Stimulated activated CD4-positive, alpha-beta T cell treated with anti-CD3 and anti-CD28 coated beads, Interleukin-4, amount 100 ng/mL, for 24 hours (primary cell): ENCODE results near the gene POLH.
"Not testable (repeated sequence)": the region's sequence is repeated elsewhere in the genome, so short reads cannot be mapped to it uniquely, and the experiment has no call there.

Experiments used
- DNase-seq: peaks from one replicate; pipeline ENCODE4 v3.0.0-alpha.2; 2020

The POLH gene

DNA sequence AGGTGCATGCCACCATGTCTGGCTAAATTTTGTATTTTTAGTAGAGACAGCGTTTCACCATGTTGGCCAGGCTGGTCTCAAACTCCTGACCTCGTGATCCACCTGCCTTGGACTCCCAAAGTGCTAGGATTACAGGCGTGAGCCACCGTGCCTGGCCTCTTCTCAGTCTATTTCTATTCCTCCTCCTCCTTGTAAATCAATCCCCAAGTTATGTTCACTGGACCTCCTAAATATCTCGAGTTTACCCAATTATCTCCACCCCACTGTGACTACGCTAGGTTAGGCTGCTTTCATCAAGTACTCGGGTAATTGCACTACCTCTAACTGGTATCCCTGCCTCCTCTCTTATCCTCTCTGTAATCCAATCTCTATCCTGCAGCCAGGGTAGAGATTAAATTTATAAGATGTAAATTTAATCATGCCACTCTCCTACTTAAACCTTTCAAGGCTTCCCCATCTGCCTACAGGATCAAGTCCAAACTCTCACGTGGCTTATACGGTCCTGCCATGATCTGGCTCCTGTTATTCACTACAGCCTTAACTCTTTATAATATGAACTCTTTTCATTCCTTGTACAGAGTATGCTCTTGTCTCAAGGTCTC lies 58.8 kb downstream of the POLH start:
- DNase-seq: no peak

DNA sequence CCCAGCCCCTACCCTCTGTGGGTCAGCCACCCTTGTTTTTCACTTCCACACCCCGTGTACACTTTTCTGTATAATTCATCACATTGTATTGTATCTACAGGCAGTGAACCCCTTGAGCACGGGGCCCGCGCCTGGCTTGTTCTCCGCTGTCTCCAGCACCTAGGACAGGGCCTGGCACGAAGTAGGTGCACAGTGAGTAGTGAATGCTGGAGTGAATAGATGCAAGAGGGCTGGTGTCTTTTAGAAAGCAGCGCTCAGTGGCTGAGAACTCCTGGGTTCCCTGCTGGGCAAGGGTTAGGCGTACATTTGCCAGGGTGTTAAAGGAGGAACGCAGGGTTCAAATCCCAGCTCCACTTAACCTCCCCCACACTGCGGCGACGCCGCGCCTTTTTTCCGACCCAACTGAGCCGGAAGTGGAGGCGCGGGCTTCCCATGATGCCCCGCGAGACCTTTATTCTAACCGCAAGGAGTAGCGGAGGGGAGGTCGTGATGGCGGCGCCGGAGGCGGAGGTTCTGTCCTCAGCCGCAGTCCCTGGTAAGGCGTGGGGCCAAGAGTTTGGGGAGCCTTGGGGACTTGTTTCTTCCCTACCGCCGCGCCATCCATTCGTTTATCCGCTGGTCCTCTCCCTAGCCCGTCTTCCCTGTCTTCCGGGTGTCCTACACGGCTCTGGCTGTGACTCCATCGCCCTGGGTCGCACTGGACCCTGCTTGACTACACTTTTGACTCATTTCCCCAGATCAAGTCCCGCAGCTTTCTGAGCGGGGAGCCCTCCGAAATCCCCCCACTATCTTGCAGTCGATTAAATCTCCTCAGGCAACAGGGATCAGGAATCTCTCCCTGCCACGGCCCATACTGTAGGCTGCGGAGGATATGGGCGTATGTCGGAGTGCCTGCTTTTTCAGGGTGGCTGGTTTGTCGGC lies 59.7 kb downstream of the POLH start, which contains the start of gene MAD2L1BP:
MAD2L1BP (plus strand) TSS at position 454 of the 921 bp plus-strand sequence; CDS start at position 490, 36 bp downstream.
- peak; percentile 88 for DNase-seq

DNA sequence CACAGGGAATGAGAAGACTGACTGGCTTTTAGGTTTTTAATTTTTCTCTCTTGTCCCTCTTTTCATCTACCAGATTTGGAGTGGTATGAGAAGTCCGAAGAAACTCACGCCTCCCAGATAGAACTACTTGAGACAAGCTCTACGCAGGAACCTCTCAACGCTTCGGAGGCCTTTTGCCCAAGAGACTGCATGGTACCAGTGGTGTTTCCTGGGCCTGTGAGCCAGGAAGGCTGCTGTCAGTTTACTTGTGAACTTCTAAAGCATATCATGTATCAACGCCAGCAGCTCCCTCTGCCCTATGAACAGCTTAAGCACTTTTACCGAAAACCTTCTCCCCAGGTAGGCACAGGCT lies 60.3 kb downstream of the POLH start:
- DNase-seq: peak; percentile 9

DNA sequence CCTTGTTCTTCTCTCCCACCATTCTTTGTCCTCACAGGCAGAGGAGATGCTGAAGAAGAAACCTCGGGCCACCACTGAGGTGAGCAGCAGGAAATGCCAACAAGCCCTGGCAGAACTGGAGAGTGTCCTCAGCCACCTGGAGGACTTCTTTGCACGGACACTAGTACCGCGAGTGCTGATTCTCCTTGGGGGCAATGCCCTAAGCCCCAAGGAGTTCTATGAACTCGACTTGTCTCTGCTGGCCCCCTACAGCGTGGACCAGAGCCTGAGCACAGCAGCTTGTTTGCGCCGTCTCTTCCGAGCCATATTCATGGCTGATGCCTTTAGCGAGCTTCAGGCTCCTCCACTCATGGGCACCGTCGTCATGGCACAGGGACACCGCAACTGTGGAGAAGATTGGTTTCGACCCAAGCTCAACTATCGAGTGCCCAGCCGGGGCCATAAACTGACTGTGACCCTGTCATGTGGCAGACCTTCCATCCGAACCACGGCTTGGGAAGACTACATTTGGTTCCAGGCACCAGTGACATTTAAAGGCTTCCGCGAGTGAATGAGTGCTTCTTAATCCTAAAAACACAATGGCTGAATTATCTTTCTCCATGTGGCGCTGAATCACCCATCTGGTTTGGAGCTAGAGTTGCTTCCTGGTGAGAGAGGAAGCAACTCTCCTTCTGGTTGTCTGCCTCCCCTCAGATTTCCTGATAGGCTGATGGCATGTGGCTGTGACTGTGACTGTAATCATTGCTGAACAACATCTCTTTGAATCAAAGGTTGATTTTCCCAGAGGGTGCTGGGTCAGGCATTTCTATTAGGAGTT lies 64.2 kb downstream of the POLH start:
- no peak for DNase-seq

DNA sequence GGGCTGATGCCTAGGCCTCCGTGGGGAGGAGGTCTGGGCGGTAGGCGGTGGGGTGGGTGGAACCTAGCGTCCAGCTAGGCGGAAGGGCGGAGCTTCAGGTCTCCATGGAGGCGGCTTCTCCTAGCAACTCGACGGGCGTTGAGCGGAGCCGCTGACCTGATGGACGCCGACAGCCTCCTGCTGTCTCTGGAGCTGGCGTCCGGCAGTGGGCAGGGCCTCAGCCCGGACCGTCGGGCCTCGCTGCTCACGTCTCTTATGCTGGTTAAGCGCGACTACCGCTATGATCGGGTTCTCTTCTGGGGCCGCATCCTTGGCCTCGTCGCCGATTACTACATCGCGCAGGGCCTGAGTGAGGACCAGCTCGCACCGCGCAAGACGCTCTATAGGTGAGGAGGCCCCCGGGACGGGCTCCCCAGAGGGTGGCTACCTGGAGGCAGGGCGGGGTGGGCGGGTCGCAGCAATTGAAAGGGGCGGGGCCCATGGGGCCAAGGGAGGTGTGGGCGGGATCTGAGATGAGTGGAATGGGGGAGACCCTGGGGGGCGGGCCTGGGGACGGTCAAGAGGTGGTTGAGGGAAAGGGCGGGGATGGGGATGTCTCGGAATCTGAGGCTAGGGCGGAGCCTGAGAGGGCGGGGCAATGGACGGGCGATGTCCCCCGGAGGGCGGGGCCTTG lies 69.1 kb downstream of the POLH start, which contains the start of gene RSPH9:
RSPH9 (plus strand) TSS at position 97 of the 673 bp plus-strand sequence; CDS start at position 160, 63 bp downstream.
- DNase-seq: peak; percentile 66

DNA sequence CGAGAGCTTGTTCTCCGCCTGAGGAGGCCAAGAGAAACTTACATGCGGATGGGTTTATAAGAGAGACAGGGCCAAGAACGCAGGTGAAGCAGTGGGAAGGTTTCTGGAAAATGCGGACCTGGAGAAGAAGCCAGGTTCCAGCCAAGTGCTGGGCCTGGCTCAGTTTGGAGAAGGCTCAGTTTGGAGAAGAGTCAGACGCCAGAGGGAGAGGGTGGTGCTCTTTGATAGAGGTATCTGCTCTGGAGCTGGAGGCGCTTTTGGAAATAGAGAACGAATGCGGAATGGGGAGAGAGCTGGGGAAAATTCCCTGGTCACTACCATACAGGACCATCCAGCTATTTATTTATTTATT lies 69.6 kb downstream of the POLH start:
- DNase-seq: no peak

DNA sequence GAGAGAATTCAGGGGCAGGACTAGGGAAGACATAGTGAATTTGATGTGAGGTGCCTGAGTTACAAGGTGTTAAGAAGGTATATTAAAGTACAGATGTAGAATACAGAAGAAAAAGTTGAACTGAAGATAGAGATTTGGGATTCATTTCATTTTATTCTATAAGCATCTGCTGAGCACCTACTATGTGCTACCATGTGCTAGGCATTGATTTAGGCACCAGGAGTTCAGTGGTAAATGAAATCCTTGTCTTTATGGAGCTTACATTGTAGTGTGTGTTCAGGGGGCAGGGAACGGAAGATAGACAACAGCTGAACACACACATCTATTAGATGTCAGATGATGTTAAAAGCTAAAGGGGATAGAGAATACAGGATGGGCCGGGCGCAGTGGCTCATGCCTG lies 71.6 kb downstream of the POLH start:
- DNase-seq: no peak

DNA sequence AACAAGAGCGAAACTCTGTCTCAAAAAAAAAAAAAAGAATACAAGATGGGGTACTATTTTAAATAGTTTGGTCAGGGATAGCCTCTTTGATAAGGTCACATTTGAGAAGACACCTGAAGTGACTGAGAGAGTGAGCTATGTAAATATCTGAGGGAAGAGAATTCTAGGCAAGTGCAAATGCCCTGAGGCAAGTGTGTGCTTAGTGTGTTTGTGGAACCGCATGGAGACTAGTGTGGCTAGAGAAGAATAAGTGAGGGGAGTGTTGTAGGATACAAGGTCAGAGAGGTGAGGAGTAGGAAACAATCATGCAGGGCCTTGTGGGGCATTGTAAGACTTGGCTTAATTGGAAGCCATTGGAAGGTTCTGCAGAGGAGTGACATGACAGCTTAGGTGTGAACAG lies 72.3 kb downstream of the POLH start:
- no peak for DNase-seq

DNA sequence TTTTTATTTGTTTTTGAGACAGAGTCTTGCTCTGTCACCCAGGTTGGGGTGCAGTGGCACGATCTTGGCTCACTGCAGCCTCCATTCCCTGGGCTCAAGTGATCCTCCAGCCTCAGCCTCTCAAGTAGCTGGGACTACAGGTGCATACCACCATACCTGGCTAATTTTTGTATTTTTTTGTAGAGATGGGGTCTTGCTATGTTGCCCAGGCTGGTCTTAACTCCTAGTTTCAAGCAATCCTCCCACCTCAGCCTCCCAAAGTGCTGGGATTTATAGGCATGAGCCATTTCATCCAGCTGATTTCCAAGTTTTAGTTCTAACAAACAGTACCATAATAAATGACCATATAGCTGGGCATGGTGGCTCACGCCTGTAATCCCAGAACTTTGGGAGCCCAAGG lies 76.8 kb downstream of the POLH start:
- DNase-seq: not testable (repeated sequence)

DNA sequence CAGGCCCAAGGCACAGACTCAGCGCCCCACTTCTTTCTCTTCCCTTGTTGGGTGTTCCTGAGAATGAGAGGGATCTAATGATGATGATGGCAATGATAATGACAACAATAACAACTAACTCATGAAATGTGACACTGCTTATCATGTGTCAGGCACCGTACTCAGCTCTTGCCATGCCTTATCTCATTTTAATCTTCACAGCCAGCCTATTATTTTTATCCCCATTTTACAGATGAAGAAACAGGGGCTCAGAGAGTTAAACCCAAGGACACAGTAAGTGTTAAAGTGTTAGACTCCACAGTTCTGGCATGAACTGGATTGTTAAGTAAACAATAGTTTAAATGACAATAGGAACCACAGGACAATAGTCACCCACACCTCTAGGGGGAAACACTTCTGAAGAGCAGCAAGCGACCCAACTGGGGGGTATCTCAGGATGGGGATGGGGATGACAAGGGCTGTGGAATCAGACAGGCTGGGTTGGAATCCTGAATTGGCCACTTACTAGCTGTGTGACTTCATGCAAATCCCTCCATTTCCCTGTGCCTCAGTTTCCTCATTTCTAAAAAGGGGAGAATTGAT lies 81.3 kb downstream of the POLH start:
- no peak for DNase-seq

DNA sequence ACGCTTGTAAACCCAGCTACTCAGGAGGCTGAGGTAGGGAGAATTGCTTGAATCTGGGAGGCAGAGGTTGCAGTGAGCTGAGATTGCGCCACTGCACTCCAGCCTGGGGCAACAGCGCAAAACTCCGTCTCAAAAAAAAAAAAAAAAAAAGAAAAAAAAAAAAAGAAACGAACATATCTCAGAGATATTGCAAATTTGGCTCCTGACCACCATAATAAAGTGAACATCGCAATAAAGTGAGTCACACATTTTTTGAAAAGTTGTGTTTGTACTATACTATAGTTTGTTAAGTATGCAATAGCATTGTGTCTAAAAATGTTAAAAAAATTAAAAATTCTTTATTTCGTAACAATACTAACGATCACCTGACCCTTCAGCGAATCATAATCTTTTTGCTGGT lies 82.2 kb downstream of the POLH start:
- DNase-seq: no peak

DNA sequence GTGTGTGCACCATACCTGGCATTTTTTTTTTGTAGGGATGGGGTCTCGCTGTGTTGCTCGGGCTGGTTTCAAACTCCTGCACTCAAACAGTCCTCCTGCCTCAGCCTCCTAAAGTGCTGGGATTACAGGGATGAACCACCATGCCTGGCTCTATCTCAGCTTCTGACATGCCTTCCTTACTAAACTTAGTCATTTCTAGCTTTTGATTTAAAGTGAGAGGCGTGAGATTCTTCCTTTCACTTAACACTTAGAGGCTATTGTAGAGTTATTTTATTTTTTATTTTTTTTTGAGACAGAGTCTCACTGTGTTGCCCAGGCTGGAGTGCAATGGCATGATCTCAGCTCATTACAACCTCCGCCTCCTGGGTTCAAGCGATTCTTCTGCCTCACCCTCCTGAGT lies 87.0 kb downstream of the POLH start:
- DNase-seq: not testable (repeated sequence)
